Testis (tissue), 2 donors: Measurements from ENCODE around the gene GFRA1.

Experiments
- CTCF ChIP-seq, 3 experiments: fragments of 450-650 bp in 2 of 3; fragments of 200-600 bp in 1 of 3; sonication (generic) in 1 of 3; IDR thresholded peaks; one replicate each; pipeline ENCODE4 v1.5.1; 2016 to 2019; ENCODE audit warnings: antibody characterized with exemption in 3 of 3, mild to moderate bottlenecking in 2 of 3, moderate library complexity in 1 of 3
- POLR2A ChIP-seq: fragments of 450-650 bp; IDR thresholded peaks from one replicate; pipeline ENCODE4 v1.6.1; 2017; ENCODE audit warnings: antibody characterized with exemption, mild to moderate bottlenecking, moderate library complexity

DNA sequence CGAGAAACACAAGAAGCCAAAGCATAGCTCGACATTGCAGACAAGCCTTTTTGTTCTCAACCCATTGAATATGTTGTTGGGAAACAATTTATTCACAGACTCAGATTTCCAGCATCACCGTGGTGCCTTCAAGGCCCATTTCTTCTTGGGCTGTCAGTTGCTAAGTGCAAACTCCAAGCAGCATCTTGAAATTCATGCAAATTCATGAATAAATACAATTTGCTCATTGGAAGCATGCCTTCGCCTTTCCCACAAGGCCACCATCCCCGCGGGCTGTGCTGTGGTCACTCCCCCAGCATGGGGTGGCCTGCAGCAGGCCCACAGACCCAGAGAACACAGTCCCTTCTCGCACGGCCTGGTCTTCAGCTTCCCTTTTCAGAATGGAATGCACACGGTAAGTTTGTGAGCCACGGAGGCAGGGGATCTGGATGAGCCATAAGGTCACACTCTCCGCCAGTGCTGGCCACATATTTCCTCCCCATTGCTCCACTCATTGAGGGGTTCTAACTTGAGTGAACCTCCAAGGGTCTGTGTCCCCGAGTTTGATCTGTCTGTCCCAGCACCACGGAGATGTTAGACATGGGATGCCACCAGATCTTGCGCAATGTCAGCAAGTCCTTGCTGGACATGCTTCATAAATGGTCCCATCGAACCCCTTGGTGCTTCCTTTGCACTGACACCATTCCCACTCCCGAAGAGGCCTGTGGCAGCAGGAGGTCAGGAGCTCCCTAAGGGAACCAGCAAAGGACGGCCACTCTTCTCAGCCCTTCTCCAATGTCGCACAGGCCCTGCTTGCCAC, 109.5 kb downstream of the GFRA1 start:
- no peak for TF ChIP-seq CTCF (IDR thresholded peaks at IDR 0.05)
- no peak for TF ChIP-seq POLR2A
